Measurements from ENCODE around the gene PRKCE. TPM values are rescaled to one million over a fixed set of nuclear protein-coding genes. Genes with fewer than 3 reads are reported as not detected.

Gene PRKCE
- total RNA-seq, 1 experiment from 2014 or later: 14.8 TPM

- Histone ChIP-seq H3K27me3 (ENCODE audit: insufficient read depth, low read length) (no peaks in the 10 kb centered on the region), H3K79me2 (ENCODE audit: insufficient read depth, low read length) (0 out of 2 replicates have a peak, but pooled peaks cover 5% of the 10 kb centered on the region), H3K9me2 (ENCODE audit: insufficient read depth) (no peaks in the 10 kb centered on the region), H2AFZ (ENCODE audit: low read depth, low read length, poor library complexity, severe bottlenecking) (no peak overlapping the region), H3K9me3 (ENCODE audit: control insufficient read depth in 1 of 2, insufficient read depth in 1 of 2, low read depth in 1 of 2, low read length in 2 of 2) (no peaks in the 10 kb centered on the region), H3K4me2 (ENCODE audit: low read length) (no peak overlapping the region), H3K36me3 (ENCODE audit: control insufficient read depth in 1 of 2, insufficient read depth in 2 of 2, low read length in 2 of 2) (no peaks in the 10 kb centered on the region), H3K9ac (ENCODE audit: low read length) (no peak overlapping the region), H3K4me3 (replicated peaks in 1 of 2; ENCODE audit: low read depth in 1 of 2, low read length in 2 of 2) (no peak overlapping the region), H3K27ac (ENCODE audit: low read depth, low read length) (no peak overlapping the region), H4K20me1 (ENCODE audit: insufficient read depth) (no peaks in the 10 kb centered on the region), H3K4me1 (ENCODE audit: control insufficient read depth in 1 of 2, insufficient read depth in 2 of 2, low read length in 2 of 2) (peaks cover 0 to 3% of the 10 kb centered on the region in 2 experiments; a peak in 1 of 4 replicates)
- TF ChIP-seq POLR2A (IDR thresholded peaks at IDR 0.05; ENCODE audit: borderline replicate concordance, extremely low read depth, insufficient read depth, insufficient read length): no peak
- TF ChIP-seq TCF7L2 (IDR thresholded peaks at IDR 0.05; ENCODE audit: borderline replicate concordance, extremely low read depth, insufficient read depth, insufficient read length): no peak
- no peak for TF ChIP-seq EGR1 (IDR thresholded peaks at IDR 0.05; ENCODE audit: low read depth)
- no peak for TF ChIP-seq CBX3 (IDR thresholded peaks at IDR 0.05; ENCODE audit: low read depth)
- TF ChIP-seq EZH2phosphoT487 (IDR thresholded peaks at IDR 0.05; ENCODE audit: borderline replicate concordance): no peak
- no peak for TF ChIP-seq ZFX (IDR thresholded peaks at IDR 0.05)
- TF ChIP-seq SIN3A (IDR thresholded peaks at IDR 0.05; ENCODE audit: low read depth): no peak
- no peak for TF ChIP-seq JUND (IDR thresholded peaks at IDR 0.05)
- no peak for TF ChIP-seq ZNF274 (IDR thresholded peaks at IDR 0.05; ENCODE audit: low read depth, low read length)
- TF ChIP-seq, protein P1, sequence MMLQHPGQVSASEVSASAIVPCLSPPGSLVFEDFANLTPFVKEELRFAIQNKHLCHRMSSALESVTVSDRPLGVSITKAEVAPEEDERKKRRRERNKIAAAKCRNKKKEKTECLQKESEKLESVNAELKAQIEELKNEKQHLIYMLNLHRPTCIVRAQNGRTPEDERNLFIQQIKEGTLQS (IDR thresholded peaks at IDR 0.05): no peak
- TF ChIP-seq FOSL1 (IDR thresholded peaks at IDR 0.05; ENCODE audit: low read depth): no peak
- TF ChIP-seq CTCF (IDR thresholded peaks at IDR 0.05 in 2 of 3, conservative IDR thresholded peaks at IDR 0.05 in 1 of 3; ENCODE audit: borderline replicate concordance in 1 of 3, insufficient read depth in 1 of 3, low read depth in 2 of 3, low read length in 2 of 3): no peak
- TF ChIP-seq ZBTB33 (IDR thresholded peaks at IDR 0.05; ENCODE audit: extremely low read depth, insufficient replicate concordance, low read length): no peak
- no peak for TF ChIP-seq POLR2AphosphoS5 (IDR thresholded peaks at IDR 0.05; ENCODE audit: low read depth, low read length)
- no peak for TF ChIP-seq ELF1 (IDR thresholded peaks at IDR 0.05; ENCODE audit: borderline replicate concordance, low read depth)
- no peak for TF ChIP-seq SP1 (IDR thresholded peaks at IDR 0.05; ENCODE audit: low read depth)
- ChIA-PET POLR2A (no interaction called here), RAD21 (ENCODE audit: low non-redundant PET in 1 of 2, low total read pairs in 2 of 2, uncharacterized antibody in 2 of 2, unreplicated experiment in 2 of 2) (no interaction called here), CTCF (interaction anchor here (1.2 kb wide), 1 partner anchor 10 kb away, joined by 5 read pairs; no protein-coding TSS in a partner anchor)
- DNase-seq (ENCODE audit: low read depth, low spot score) (no peak), ATAC-seq (no peak)
- intact Hi-C loops (cut with micrococcal nuclease): no loop called here
- BruUV-seq (replicated peaks): no TSS peak
These were observed 116.7 kb downstream of the PRKCE start for GRCh38 chr2:45768208-45768607.
